HepG2 (cell line): ENCODE results near the gene PRR22. TPM values are rescaled to one million over a fixed set of nuclear protein-coding genes. Genes with fewer than 3 reads are reported as not detected.

Source experiments
- BRF2 ChIP-seq: sonication (generic); formaldehyde crosslinking; IDR thresholded peaks from 2 replicates; pipeline ENCODE4 v1.8.1; 2022; ENCODE audit warnings: mild to moderate bottlenecking, missing genetic modification reagents
- DZIP1 ChIP-seq: sonication (generic); formaldehyde crosslinking; IDR thresholded peaks from 2 replicates; pipeline ENCODE4 v1.5.0; 2020; ENCODE audit warnings: mild to moderate bottlenecking, missing genetic modification reagents
- GPBP1L1 ChIP-seq: sonication (generic); formaldehyde crosslinking; IDR thresholded peaks from 2 replicates; pipeline ENCODE4 v1.5.0; 2020; ENCODE audit warnings: mild to moderate bottlenecking, missing genetic modification reagents
- LBX2 ChIP-seq: sonication (generic); formaldehyde crosslinking; IDR thresholded peaks from 2 replicates; pipeline ENCODE4 v1.5.0; 2020; ENCODE audit warnings: missing genetic modification reagents, mild to moderate bottlenecking, borderline replicate concordance
- TFDP2 ChIP-seq: sonication (generic); formaldehyde crosslinking; IDR thresholded peaks from 2 replicates; pipeline ENCODE4 v1.4.0; 2020; ENCODE audit warnings: missing genetic modification reagents
- ZFAT ChIP-seq: sonication (generic); formaldehyde crosslinking; conservative IDR thresholded peaks from 2 replicates; pipeline ENCODE4 v1.8.1; 2023; ENCODE audit warnings: missing genetic modification reagents, inconsistent platforms
- ZFY ChIP-seq: sonication (generic); formaldehyde crosslinking; IDR thresholded peaks from 2 replicates; pipeline ENCODE4 v1.4.0; 2020; ENCODE audit warnings: missing genetic modification reagents
- ZNF318 ChIP-seq: sonication (generic); formaldehyde crosslinking; IDR thresholded peaks from 2 replicates; pipeline ENCODE4 v1.4.0; 2020; ENCODE audit warnings: mild to moderate bottlenecking, missing genetic modification reagents
- ZNF501 ChIP-seq: sonication (generic); formaldehyde crosslinking; IDR thresholded peaks from 2 replicates; pipeline ENCODE4 v1.5.1; 2020; ENCODE audit warnings: mild to moderate bottlenecking, moderate library complexity, missing genetic modification reagents
- ZNF557 ChIP-seq: sonication (generic); formaldehyde crosslinking; IDR thresholded peaks from 2 replicates; pipeline ENCODE4 v1.4.0; 2020; ENCODE audit warnings: missing genetic modification reagents
- polyA plus RNA-seq, 8 experiments: library from polyadenylated mRNA; depleted of rRNA in 3 of 8; stranded (reverse) in 7 of 8; unstranded in 1 of 8; fragments of >200 nt; fragmentation: Illumina TruSeq in 4 of 8; extraction: Trizol in 4 of 8; gene quantifications; 2 replicates each; pipeline versions ENCODE4 v1.2.1 to v1.2.3, GENCODE V29; 2011 to 2016; ENCODE audit warnings: low read depth in 4 of 8, missing spikeins in 1 of 8, mixed read lengths in 1 of 8; ENCODE audit not compliant: insufficient read depth in 1 of 8
- total RNA-seq, 5 experiments: library from RNA; depleted of rRNA; stranded (reverse); fragments of >200 nt; fragmentation: Illumina TruSeq; extraction: Trizol; gene quantifications; 2 replicates each; pipeline ENCODE4 v1.2.3, GENCODE V29; 2016; ENCODE audit warnings: low read depth in 1 of 5

PRR22 gene
- total and polyA plus RNA-seq, 2 of the 13 experiments (the other 11 are each of a cell fraction or from before 2014, with no cell fraction given), result 0.84 to 2.3 TPM

- TF ChIP-seq ZNF318 (CRISPR knock-in tag), result peak; percentile 84
- peak; percentile 88; the same call in 1 of the 2 replicates for TF ChIP-seq DZIP1 (CRISPR knock-in tag)
- TF ChIP-seq BRF2 (CRISPR knock-in tag), result peak; percentile 92
- TF ChIP-seq LBX2 (CRISPR knock-in tag), result no peak; the same call in 1 of the 2 replicates
- TF ChIP-seq GPBP1L1 (CRISPR knock-in tag), result no peak
- TF ChIP-seq ZFAT (CRISPR knock-in tag), result no peak
- peak; percentile 81 for TF ChIP-seq ZFY (CRISPR knock-in tag)
- peak; percentile 91 for TF ChIP-seq ZNF501 (CRISPR knock-in tag)
- peak; percentile 86 for TF ChIP-seq TFDP2
- TF ChIP-seq ZNF557 (CRISPR knock-in tag), result no peak
Observed at GRCh38 chr19:5827891-5828660, 43.5 kb upstream of the PRR22 start (continued).
